Measurements from ENCODE around the gene SOCS3.

The SOCS3 gene

GRCh38 chr17:78381601-78382232, 21.8 kb upstream of the SOCS3 start:
- Mint-ChIP-seq H3K27ac (peak overlapping the region; percentile 84 to 85), H3K27me3 (no peaks in the 10 kb centered on the region), H3K4me3 (peak overlapping the region; percentile 94), H3K36me3 (ENCODE audit: insufficient read depth) (peaks cover 23% of the 10 kb centered on the region), H3K4me1 (ENCODE audit: low read depth in 2 of 2) (peaks cover 63 to 70% of the 10 kb centered on the region in 2 donors), H3K9me3 (no peaks in the 10 kb centered on the region)
- ATAC-seq (replicated peaks), result peak; percentile 76
- DNase-seq, result peak; percentile 26 to 41 (median 29)

- H3K36me3 Mint-ChIP-seq (ENCODE audit: insufficient read depth), result peaks cover 17% of the 10 kb centered on the region
- no peaks in the 10 kb centered on the region for H3K27me3 Mint-ChIP-seq
- no peak for DNase-seq
- peak overlapping the region; percentile 94 for H3K4me3 Mint-ChIP-seq
- H3K9me3 Mint-ChIP-seq, result no peaks in the 10 kb centered on the region
- H3K4me1 Mint-ChIP-seq (ENCODE audit: low read depth in 2 of 2), result peaks cover 49 to 57% of the 10 kb centered on the region in 2 donors
- H3K27ac Mint-ChIP-seq, result peak overlapping the region; percentile 85 to 96
- no peak for ATAC-seq (replicated peaks)
Measured at GRCh38 chr17:78380370-78380769, 20.5 kb upstream of the SOCS3 start.

- ATAC-seq (replicated peaks), result no peak
- DNase-seq, result no peak
- Mint-ChIP-seq H3K36me3 (ENCODE audit: insufficient read depth) (peaks cover 14% of the 10 kb centered on the region), H3K9me3 (no peaks in the 10 kb centered on the region), H3K27me3 (no peaks in the 10 kb centered on the region), H3K4me3 (peak overlapping the region; percentile 94), H3K27ac (peak overlapping the region; percentile 96), H3K4me1 (ENCODE audit: low read depth in 2 of 2) (peaks cover 38 to 46% of the 10 kb centered on the region in 2 donors)
Measured at GRCh38 chr17:78379131-78379491, 19.2 kb upstream of the SOCS3 start.

- Mint-ChIP-seq H3K27me3 (no peaks in the 10 kb centered on the region), H3K27ac (peak within 1 kb of the TSS; percentile 96), H3K4me3 (peak within 1 kb of the TSS; percentile 94), H3K36me3 (ENCODE audit: insufficient read depth) (peaks cover 14% of the 10 kb centered on the region), H3K9me3 (no peaks in the 10 kb centered on the region), H3K4me1 (ENCODE audit: low read depth in 2 of 2) (peaks cover 32 to 39% of the 10 kb centered on the region in 2 donors)
- peak; percentile 61 for ATAC-seq (replicated peaks)
- peak; percentile 77 to 82 (median 79) for DNase-seq
Measured at GRCh38 chr17:78378225-78379130, 18.6 kb upstream of the SOCS3 start, which contains the start of gene PGS1. PGS1 (plus strand) TSS chr17:78378649; CDS start chr17:78378666, 17 bp downstream.

DNA sequence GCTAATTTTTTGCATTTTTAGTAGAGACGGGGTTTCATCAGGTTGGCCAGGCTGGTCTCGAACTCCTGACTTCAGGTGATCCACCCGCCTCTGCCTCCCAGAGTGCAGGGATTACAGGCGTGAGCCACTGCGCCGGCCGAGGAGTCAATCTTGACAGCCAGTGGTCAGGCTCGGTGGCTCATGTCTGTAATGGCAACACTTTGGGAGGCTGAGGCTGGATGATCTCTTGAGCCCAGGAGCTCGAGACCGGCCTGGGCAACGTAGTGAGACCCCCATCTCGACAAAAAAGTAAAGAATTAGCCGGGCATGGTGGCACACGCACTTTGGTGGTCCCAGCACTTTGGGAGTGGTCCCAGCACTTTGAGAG, 18.0 kb upstream of the SOCS3 start:
- ATAC-seq (replicated peaks) (no peak), DNase-seq (no peak)
- peak overlapping the region; percentile 94 for H3K4me3 Mint-ChIP-seq
- peaks cover 14% of the 10 kb centered on the region for H3K36me3 Mint-ChIP-seq (ENCODE audit: insufficient read depth)
- peaks cover 30 to 33% of the 10 kb centered on the region in 2 donors for H3K4me1 Mint-ChIP-seq (ENCODE audit: low read depth in 2 of 2)
- H3K9me3 Mint-ChIP-seq, result no peaks in the 10 kb centered on the region
- peaks cover 0 to 3% of the 10 kb centered on the region in 2 donors for H3K27me3 Mint-ChIP-seq
- peak overlapping the region; percentile 96 for H3K27ac Mint-ChIP-seq

DNA sequence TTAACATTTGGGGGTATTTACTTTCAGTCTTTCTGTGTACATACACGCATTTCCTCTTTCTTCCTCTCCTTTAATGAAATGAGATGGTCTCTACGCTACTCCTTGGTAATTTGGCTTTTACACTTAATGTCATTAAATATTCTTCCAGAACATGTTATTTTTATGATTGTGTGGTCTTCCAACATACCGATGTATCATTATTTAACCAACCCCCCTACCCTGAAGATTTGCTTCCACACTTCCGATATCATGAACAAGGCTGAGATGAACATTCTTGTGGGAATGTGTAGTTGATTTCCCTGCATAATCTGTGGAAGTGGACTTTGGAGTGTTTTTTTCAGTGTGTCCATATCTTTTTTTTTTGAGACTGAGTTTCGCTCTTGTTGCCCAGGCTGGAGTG, 16.3 kb upstream of the SOCS3 start:
- H3K4me1 Mint-ChIP-seq (ENCODE audit: low read depth in 2 of 2), result peaks cover 17 to 19% of the 10 kb centered on the region in 2 donors
- ATAC-seq (replicated peaks) (no peak), DNase-seq (no peak)
- H3K36me3 Mint-ChIP-seq (ENCODE audit: insufficient read depth), result peaks cover 14% of the 10 kb centered on the region
- peaks cover 0 to 9% of the 10 kb centered on the region in 2 donors for H3K27me3 Mint-ChIP-seq
- H3K9me3 Mint-ChIP-seq, result no peaks in the 10 kb centered on the region
- H3K27ac Mint-ChIP-seq, result no peak overlapping the region
- H3K4me3 Mint-ChIP-seq, result no peak overlapping the region

DNA sequence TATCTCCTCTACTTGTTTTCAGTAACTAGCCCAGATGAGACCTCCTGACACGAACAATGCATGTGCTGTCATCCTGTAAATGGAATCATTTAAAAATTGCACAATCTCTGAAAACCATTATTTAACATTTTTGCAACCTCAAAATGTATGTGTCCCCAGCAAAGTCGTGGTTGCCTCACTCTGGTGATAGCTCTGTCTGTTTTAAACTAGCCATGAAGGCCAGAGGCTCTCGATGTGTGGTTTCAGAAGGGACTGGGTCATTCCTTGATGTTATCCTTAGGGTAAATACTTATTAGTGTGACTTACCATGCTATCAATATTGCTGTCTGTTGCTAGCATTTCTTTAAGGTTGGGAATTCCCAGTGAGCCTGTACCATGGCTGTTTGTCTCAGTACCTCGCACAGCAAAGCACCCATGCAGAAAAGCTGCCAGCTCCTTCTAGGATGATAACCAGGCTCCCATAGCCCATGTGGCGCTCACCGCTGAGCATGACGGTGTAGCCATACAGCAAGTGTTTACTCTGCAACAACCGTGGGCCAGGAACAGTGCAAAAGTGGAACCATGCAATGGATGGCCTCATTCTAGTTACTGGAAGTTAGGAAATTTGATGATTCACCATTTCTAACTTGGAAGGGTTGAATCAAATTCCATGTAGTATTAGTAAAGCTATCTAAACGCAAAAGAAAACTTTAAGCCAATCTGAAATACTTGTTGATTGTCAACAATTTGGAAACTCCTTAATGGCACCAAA, 15.7 kb upstream of the SOCS3 start:
- Mint-ChIP-seq H3K36me3 (ENCODE audit: insufficient read depth) (peaks cover 11% of the 10 kb centered on the region), H3K27ac (no peak overlapping the region), H3K4me3 (no peak overlapping the region), H3K9me3 (no peaks in the 10 kb centered on the region), H3K27me3 (peaks cover 0 to 9% of the 10 kb centered on the region in 2 donors), H3K4me1 (ENCODE audit: low read depth in 2 of 2) (peaks cover 12 to 13% of the 10 kb centered on the region in 2 donors)
- ATAC-seq (replicated peaks), result no peak
- no peak for DNase-seq

- ATAC-seq (replicated peaks) (no peak), DNase-seq (no peak)
- Mint-ChIP-seq H3K27me3 (peaks cover 0 to 9% of the 10 kb centered on the region in 2 donors), H3K27ac (no peak overlapping the region), H3K4me1 (ENCODE audit: low read depth in 2 of 2) (peaks cover 6 to 7% of the 10 kb centered on the region in 2 donors), H3K9me3 (no peaks in the 10 kb centered on the region), H3K4me3 (no peak overlapping the region), H3K36me3 (ENCODE audit: insufficient read depth) (peaks cover 12% of the 10 kb centered on the region)
Measured at GRCh38 chr17:78374631-78375274, 14.9 kb upstream of the SOCS3 start.

DNA sequence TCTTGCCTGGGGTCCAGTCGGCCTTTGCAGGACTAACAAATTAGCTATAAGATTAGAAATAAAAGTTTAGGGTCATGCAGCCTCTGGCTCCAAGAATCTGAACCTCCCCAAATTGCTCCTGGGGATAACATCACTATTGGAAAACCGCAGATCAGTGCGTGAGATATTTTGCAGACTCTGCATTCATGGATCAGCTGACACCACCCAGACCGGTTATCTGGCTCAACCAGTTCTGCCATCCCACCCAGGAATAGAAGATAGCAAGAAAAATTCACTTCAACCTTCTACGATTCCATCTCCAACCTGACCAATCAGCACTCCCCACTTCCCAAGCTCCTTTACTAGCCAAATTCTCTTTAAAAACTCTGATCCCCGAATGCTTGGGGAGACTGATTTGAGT, 14.3 kb upstream of the SOCS3 start:
- Mint-ChIP-seq H3K4me3 (no peak overlapping the region), H3K36me3 (ENCODE audit: insufficient read depth) (peaks cover 8% of the 10 kb centered on the region), H3K27ac (no peak overlapping the region), H3K27me3 (peaks cover 0 to 9% of the 10 kb centered on the region in 2 donors), H3K9me3 (no peaks in the 10 kb centered on the region), H3K4me1 (ENCODE audit: low read depth in 2 of 2) (peaks cover 4 to 5% of the 10 kb centered on the region in 2 donors)
- DNase-seq, result no peak
- ATAC-seq (replicated peaks), result no peak

- H3K36me3 Mint-ChIP-seq (ENCODE audit: insufficient read depth), result peaks cover 3% of the 10 kb centered on the region
- DNase-seq (no peak), ATAC-seq (replicated peaks) (no peak)
- H3K4me3 Mint-ChIP-seq, result no peak overlapping the region
- H3K9me3 Mint-ChIP-seq, result no peaks in the 10 kb centered on the region
- peaks cover 0 to 9% of the 10 kb centered on the region in 2 donors for H3K27me3 Mint-ChIP-seq
- no peak overlapping the region for H3K27ac Mint-ChIP-seq
- no peaks in the 10 kb centered on the region for H3K4me1 Mint-ChIP-seq (ENCODE audit: low read depth in 2 of 2)
Measured at GRCh38 chr17:78372841-78373240, 13.0 kb upstream of the SOCS3 start.

DNA sequence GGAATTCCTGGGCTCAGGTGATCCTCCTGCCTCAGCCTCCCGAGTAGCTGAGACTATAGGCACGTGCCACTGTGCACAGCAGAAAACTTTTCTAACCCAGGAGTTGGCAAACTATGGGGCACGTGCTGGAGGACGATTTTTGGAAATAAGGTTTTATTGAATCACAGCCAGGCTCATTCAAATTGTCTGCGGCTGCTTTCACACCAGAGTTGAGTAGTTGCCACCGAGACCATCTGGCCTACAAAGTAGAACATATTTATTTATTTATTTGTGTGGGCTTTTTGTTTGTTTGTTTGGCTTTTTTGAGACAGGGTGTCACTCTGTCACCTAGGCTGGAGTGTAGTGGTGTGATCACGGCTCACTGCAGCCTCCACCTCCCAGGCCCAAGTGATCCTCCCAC, 11.2 kb upstream of the SOCS3 start:
- H3K27me3 Mint-ChIP-seq, result peaks cover 0 to 15% of the 10 kb centered on the region in 2 donors
- DNase-seq, result no peak
- no peak overlapping the region for H3K4me3 Mint-ChIP-seq
- no peak for ATAC-seq (replicated peaks)
- peaks cover 3% of the 10 kb centered on the region for H3K36me3 Mint-ChIP-seq (ENCODE audit: insufficient read depth)
- no peaks in the 10 kb centered on the region for H3K4me1 Mint-ChIP-seq (ENCODE audit: low read depth in 2 of 2)
- no peaks in the 10 kb centered on the region for H3K9me3 Mint-ChIP-seq
- no peak overlapping the region for H3K27ac Mint-ChIP-seq

GRCh38 chr17:78369791-78370381, 10.0 kb upstream of the SOCS3 start:
- H3K4me3 Mint-ChIP-seq, result no peak overlapping the region
- H3K27ac Mint-ChIP-seq, result no peak overlapping the region
- peaks cover 0 to 3% of the 10 kb centered on the region in 2 donors for H3K4me1 Mint-ChIP-seq (ENCODE audit: low read depth in 2 of 2)
- DNase-seq (no peak), ATAC-seq (replicated peaks) (no peak)
- no peaks in the 10 kb centered on the region for H3K9me3 Mint-ChIP-seq
- H3K27me3 Mint-ChIP-seq, result peaks cover 0 to 19% of the 10 kb centered on the region in 2 donors
- peaks cover 3% of the 10 kb centered on the region for H3K36me3 Mint-ChIP-seq (ENCODE audit: insufficient read depth)
